Measurements from ENCODE around the gene C4orf50.

C4orf50 gene

DNA sequence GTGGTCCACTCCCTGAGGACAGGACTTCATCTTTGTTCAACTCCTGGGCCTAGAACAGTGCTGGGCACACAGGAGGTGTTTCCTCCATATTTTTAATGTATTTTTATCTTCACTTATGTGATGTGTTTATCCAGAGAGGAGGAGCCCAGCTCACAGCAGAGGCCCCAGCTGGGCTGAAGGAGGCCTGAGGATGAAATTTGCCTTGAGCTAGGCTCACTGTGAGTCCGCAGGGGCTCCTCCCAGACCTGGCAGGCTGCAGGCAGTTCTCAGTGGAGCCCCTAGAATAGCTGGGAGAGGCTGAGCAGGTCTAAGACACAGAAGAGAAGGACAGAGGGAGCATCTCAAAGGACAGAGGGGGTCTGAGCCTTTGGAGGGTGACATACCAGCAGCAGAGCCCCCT lies 26.8 kb downstream of the C4orf50 start:
- no peak for FAIRE-seq

DNA sequence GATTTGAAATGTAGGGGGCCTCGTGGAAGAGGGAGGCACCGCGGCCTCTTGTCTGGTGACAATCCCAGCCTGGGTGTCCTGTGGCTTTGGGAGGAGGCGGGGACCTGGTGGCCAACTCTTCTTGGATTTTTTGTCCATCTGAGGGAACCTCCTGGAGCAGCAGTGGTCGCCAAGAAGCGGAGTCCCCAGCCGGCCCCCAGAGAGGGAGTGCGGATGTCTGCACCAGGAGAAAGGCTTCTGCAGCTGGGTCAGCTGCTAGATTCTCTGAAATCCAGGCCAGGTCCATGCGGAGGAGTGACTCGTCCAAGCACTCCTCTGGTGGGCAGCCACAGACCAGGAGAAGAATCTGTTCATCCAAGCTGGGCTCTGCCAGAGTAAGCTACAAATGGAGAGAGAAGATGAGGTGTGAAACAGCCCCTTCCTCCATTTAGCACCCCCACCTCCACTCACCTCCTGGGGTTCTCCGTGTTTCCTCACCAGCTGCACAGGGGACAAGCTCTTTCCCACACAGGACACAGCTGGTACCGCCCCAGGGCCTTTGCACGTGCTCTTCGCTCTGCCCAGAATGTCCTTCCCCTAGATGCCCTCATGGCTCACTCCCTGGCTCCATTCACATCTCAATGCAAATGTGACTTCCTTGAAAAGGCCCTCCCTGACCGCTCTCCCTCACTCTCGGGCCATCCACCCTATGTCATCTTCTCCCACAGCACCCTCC lies 27.6 kb downstream of the C4orf50 start:
- FAIRE-seq: no peak

- no peak for FAIRE-seq
These were observed 28.7 kb downstream of the C4orf50 start for GRCh38 chr4:5989236-5990225.

DNA sequence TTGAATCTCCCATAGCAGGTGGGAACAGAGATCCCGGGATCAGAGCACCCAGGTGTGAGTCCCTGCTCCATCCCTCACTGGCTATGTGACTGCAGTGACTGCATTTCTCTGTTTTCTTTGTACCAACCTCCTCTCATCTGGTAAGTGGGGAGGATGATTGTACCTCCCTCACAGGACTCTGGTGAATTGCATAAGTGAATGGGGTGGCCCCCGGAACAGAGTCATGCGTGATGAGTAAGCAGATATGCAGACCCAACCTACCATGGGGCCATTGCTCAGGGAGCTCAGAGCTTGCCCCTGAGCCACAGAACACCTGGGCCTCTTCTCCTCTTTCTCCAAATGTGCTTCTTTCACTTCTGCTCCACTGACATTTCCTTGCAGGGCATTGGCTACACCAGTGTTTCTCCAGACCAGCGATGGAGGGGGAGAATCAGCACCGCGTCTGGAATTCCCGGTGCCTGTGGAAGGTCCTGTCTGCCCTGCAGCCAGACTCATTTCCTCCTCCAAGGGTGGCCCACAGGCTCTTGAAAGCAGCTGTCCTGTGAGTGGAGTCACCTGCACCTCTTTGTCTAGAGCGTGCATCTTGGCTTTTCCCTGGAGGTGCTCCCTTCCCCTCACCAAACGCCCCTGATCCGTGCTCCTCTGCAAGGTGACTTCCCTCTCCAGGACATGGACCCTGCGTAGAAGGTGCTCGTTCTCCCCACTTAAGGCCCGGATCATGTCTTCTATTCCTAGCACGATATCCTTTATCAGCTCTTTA lies 30.0 kb downstream of the C4orf50 start:
- no peak for FAIRE-seq

- no peak for FAIRE-seq
These were observed 33.4 kb downstream of the C4orf50 start for GRCh38 chr4:5984843-5985242.

GRCh38 chr4:5982156-5982973 lies 35.9 kb downstream of the C4orf50 start:
- FAIRE-seq: no peak

GRCh38 chr4:5980436-5981155 lies 37.6 kb downstream of the C4orf50 start:
- FAIRE-seq: no peak

- FAIRE-seq: no peak
These were observed 38.2 kb downstream of the C4orf50 start for GRCh38 chr4:5979981-5980380.

- FAIRE-seq: no peak
These were observed 41.3 kb downstream of the C4orf50 start for GRCh38 chr4:5976921-5977320.

DNA sequence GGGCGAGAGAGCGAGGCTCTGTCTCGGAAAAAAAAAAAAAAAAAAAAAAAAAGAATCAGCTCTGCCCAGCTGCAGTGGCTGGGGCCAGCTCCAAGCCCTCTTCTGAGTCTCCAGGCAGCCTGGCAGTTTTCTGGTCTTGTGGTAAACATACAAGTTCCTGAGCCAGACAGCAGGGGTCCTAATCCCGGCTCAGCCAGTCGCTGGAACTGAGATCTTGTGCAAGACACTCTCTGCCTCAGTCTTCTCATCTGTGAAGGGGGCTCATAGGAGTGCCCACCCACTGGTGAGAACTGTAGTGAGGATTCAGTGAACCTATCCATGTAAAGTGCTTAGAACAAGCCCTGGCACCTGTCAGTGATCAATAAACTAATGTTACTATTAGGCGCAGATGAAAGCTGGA lies 41.8 kb downstream of the C4orf50 start:
- no peak for FAIRE-seq

- no peak for FAIRE-seq
These were observed 43.9 kb downstream of the C4orf50 start for GRCh38 chr4:5974321-5974720.

DNA sequence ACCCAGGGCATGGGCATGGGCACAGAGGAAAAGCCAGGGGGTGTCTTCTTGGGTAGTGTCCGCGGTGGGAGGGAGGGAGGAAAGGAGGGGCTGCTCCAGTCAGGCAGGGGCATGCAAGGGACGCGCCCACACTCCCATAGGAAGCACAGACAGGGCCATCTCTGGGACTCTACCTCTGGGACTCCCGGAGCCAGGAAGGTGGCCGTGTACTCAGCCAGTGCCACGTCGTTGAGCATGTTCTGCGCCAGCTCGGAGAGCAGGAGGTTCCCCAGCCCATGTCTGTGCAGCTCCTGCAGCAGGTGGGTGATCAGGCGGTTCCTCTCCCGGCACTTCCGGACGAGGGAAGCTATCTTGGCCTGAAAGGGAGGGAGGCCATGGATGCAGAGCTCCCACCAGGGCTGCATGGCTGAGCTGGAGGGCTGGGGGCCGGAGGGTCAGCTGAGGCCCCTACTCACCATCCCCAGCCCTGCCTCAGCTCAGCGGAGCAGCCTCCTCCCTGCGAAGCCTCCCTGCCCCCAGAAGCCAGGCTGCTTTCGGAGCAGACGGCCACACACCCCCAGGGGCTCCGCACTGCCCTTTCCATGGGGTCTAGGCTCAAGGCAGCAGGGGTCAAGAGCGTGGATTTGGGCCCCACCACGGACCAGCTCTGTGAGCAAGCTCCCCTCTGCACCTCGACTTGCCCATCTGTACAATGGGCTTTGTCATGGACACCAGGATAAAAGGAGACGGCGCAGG lies 44.6 kb downstream of the C4orf50 start:
- FAIRE-seq: no peak

DNA sequence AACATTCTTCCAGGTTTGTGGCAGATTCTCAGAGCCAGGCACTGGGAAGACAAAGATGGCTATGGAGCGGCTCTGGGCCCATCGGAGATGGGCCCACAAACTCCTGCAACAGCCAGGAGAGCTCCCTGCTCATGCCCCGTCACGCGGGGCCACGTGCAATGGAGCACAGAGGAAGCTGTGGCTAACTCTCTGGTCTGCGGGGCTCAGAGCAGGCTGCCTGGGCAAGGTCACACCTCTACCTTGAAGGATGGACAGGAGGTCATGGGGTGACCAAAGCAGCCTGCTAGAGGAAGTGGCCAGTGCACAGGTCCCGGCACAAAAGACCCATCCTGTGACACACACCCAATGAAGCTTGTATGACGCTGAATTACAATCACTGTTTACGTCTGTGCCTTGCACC lies 45.2 kb downstream of the C4orf50 start:
- no peak for FAIRE-seq

DNA sequence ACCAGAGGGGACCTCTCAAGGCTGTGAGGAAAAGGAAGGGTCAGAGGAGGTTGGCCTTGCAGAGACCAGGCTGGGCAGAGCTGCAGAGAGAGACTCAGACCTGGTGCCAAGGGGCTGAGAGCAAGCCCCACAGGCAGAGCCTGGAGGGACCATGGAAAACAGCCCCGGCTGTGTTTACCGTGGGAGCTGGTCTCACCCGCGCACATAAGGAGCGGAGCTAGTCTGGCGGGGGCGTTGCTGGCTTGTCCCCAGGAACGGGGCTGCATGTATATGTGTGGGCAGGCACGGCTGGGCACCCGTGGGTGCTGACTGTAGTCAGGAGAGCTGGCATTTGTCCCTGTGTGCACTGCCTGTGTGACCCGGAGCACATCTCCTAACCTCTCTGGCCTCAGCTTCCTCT lies 45.7 kb downstream of the C4orf50 start:
- FAIRE-seq: no peak

DNA sequence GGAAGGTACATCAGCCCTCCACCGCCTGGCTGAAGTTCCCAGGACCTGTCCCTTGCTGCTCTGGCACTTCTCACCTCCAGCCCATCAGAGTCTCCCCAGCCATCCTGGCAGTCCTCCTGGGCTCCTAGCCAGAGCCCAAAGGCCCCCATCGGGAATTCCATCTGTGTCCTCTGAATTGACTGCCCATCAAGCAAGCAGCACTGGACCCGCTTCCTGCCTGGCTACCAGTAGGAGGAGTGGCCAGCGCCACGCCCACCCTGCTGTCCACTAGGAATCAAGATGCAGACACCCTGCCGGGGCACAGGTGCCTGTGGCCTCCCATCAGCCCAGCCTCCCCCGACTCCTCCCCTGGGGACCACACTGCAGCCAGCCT lies 47.2 kb downstream of the C4orf50 start:
- no peak for FAIRE-seq

- no peak for FAIRE-seq
These were observed 47.7 kb downstream of the C4orf50 start for GRCh38 chr4:5970381-5971077.

DNA sequence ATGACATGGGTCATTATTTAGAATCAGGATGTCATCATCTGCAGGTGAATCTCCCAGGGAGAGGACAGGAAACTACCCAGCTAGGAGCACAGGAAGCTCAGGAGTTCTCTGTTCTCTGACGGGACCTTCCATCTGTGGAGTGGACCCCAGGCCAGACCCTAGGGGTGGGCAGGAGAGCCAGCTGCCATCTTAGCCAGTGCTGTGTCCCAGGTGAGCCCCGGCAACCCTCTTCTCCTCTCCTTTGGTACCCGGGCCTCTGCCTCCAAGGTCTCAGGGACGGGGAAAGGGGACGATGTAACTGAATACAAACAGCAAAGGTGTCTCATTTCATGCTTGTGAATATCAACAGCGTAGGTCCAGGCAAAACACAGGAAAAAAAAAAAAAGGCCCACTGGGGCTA lies 48.5 kb downstream of the C4orf50 start:
- no peak for FAIRE-seq

GRCh38 chr4:5969336-5969735 lies 48.9 kb downstream of the C4orf50 start:
- FAIRE-seq: no peak

DNA sequence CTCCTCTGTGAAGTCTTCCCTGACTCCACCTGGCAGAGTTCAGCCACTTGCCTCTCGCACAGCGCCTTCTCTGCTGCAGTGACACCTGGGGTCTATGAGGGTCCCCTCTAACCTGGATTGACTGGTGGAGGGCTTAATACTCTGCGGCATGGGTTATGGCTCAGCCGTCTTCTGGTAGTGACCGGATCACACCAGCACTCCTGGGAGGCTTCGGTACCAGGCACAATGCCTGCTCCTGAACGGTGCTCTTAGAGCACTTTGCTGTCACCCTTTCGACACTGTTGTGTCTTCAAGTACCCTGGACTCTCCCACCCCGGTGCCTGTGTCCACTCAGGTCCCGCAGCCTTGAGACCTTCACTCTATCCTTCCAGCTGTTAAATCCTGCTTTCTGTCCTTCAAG lies 50.0 kb downstream of the C4orf50 start:
- FAIRE-seq: no peak

DNA sequence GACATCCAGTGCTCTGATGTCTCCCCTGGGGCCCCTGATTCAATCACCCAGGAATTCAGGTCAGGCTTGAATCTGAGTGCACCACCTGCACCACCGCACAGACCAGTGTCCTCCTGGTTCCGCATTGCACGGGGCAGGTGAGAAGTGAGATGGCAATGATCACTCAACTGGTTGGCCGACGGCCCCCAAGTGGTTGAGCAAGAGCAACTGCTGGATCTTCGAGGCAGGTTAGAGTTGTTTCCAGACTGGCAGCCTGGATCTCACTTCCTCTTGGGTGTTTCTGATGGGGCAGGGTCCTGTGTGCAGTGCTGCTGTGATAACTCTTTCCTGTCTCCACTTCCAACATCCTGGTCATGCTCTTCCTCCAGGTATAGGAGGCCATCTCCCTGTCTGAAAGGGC lies 50.4 kb downstream of the C4orf50 start:
- no peak for FAIRE-seq
